MCF 10A (cell line): ENCODE results near the gene DEFB119. TPM values are rescaled to one million over a fixed set of nuclear protein-coding genes. Genes with fewer than 3 reads are reported as not detected.

Experiments
- BruUV-seq: library from RNA; stranded (reverse); fragments of 400-500 nt; replicated peaks from 2 replicates; lab custom pipeline; 2021; lab: Mats Ljungman, UMichigan
- CTCF ChIA-PET: fragments of 300-600 bp; sonication (Branson Sonifier 250); formaldehyde crosslinking; extraction: SDS; loops from one replicate; lab custom pipeline; 2021; ENCODE audit warnings: antibody characterized with exemption, inconsistent platforms; lab: Yijun Ruan, JAX
- POLR2A ChIA-PET: fragments of 300-600, 350-650 bp; sonication (Branson Sonifier 250); formaldehyde crosslinking; extraction: SDS; loops from one replicate; lab custom pipeline; 2020; ENCODE audit warnings: antibody characterized with exemption, inconsistent platforms; lab: Yijun Ruan, JAX
- DNase-seq: peaks from one replicate; pipeline ENCODE4 v3.0.0-alpha.2; 2018; ENCODE audit not compliant: unreplicated experiment
- H3K27ac Mint-ChIP-seq: one replicate; pipeline ENCODE4 v1.8.0; 2022; ENCODE audit warnings: mild to moderate bottlenecking, low read depth, mixed read lengths; ENCODE audit not compliant: unreplicated experiment
- H3K27me3 Mint-ChIP-seq: one replicate; pipeline ENCODE4 v1.8.0; 2022; ENCODE audit warnings: mixed read lengths; ENCODE audit not compliant: insufficient read depth, unreplicated experiment
- H3K36me3 Mint-ChIP-seq: one replicate; pipeline ENCODE4 v1.8.0; 2022; ENCODE audit warnings: mild to moderate bottlenecking, moderate library complexity, mixed read lengths; ENCODE audit not compliant: insufficient read depth, unreplicated experiment
- H3K4me1 Mint-ChIP-seq: one replicate; pipeline ENCODE4 v1.8.0; 2022; ENCODE audit warnings: mixed read lengths; ENCODE audit not compliant: insufficient read depth, unreplicated experiment
- H3K4me3 Mint-ChIP-seq: one replicate; pipeline ENCODE4 v1.8.0; 2022; ENCODE audit warnings: mild to moderate bottlenecking, moderate library complexity, mixed read lengths; ENCODE audit not compliant: unreplicated experiment
- H3K9me3 Mint-ChIP-seq: one replicate; pipeline ENCODE4 v1.8.0; 2022; ENCODE audit warnings: mixed read lengths; ENCODE audit not compliant: unreplicated experiment
- CTCF ChIP-seq: fragments of 200-600 bp; IDR thresholded peaks from one replicate; pipeline ENCODE4 v1.8.0; 2022; ENCODE audit warnings: antibody characterized with exemption, mild to moderate bottlenecking; ENCODE audit not compliant: unreplicated experiment
- intact Hi-C: fragments of 100-400 bp; cut with micrococcal nuclease; formaldehyde crosslinking; loops from 2 replicates; pipeline ENCODE4 v1.14.1; 2022
- total RNA-seq: library from RNA; stranded (reverse); gene quantifications from 2 replicates; pipeline ENCODE4 v1.2.3, GENCODE V29; 2022

The DEFB119 gene
- total RNA-seq, 1 experiment from 2014 or later: not detected

- intact Hi-C loops: no loop called here
- no peak overlapping the region for H3K27ac Mint-ChIP-seq
- no peaks in the 10 kb centered on the region for H3K36me3 Mint-ChIP-seq
- H3K9me3 Mint-ChIP-seq: no peaks in the 10 kb centered on the region
- no peak for TF ChIP-seq CTCF
- H3K4me1 Mint-ChIP-seq: no peaks in the 10 kb centered on the region
- no TSS peak for BruUV-seq
- ChIA-PET CTCF (interaction anchor here (0.8 to 1.1 kb wide), 2 partner anchors 10 to 24 kb away, joined by 3 read pairs; no protein-coding TSS in a partner anchor), POLR2A (no interaction called here)
- DNase-seq: no peak
- H3K27me3 Mint-ChIP-seq: peaks cover 50% of the 10 kb centered on the region
- H3K4me3 Mint-ChIP-seq: no peak overlapping the region
These were observed 27.9 kb upstream of the DEFB119 start for GRCh38 chr20:31418307-31418706.

- BruUV-seq: no TSS peak
- ChIA-PET CTCF (interaction anchor here (0.7 to 5.1 kb wide), 4 partner anchors 8 to 142 kb away, joined by 3 to 95 read pairs (median 18); no protein-coding TSS in a partner anchor), POLR2A (no interaction called here)
- no peak for DNase-seq
- Mint-ChIP-seq H3K27ac (no peak overlapping the region), H3K4me1 (no peaks in the 10 kb centered on the region), H3K9me3 (no peaks in the 10 kb centered on the region), H3K27me3 (peaks cover 51% of the 10 kb centered on the region), H3K36me3 (no peaks in the 10 kb centered on the region), H3K4me3 (no peak overlapping the region)
- intact Hi-C loops: no loop called here
- no peak for TF ChIP-seq CTCF
These were observed 25.3 kb upstream of the DEFB119 start for GRCh38 chr20:31415653-31416052.

DNA sequence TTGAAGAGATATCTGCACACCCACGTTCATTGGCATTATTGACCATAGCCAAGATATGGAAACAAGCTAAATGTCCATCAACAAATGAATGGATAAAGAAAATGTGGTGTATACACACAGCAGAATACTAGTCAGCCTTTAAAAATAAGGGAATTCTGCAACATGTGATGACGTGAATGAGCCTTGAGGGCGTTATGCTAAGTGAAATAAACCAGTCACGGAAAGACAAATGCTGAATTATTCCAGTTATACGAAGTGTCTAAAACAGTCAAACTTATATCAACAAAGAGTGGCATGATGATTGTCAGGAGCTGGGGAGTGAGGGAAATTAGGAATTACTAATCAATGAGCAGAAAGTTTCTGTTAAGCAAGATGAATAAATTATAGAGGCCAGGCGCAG lies 24.0 kb upstream of the DEFB119 start:
- intact Hi-C loops: no loop called here
- TF ChIP-seq CTCF: no peak
- peaks cover 40% of the 10 kb centered on the region for H3K27me3 Mint-ChIP-seq
- H3K36me3 Mint-ChIP-seq: no peaks in the 10 kb centered on the region
- no peaks in the 10 kb centered on the region for H3K4me1 Mint-ChIP-seq
- CTCF ChIA-PET: interaction anchor here (0.5 to 5.1 kb wide), 18 partner anchors 9 to 362 kb away, joined by 3 to 95 read pairs (median 6); partner anchors contain the start of genes DEFB119 and DEFB123
- H3K4me3 Mint-ChIP-seq: no peak overlapping the region
- H3K27ac Mint-ChIP-seq: no peak overlapping the region
- no peak for DNase-seq
- POLR2A ChIA-PET: interaction anchor here (1.2 kb wide), 1 partner anchor 10 kb away, joined by 3 read pairs; no protein-coding TSS in a partner anchor
- H3K9me3 Mint-ChIP-seq: no peaks in the 10 kb centered on the region
- no TSS peak for BruUV-seq

- Mint-ChIP-seq H3K4me3 (no peak overlapping the region), H3K9me3 (no peaks in the 10 kb centered on the region), H3K27me3 (peaks cover 44% of the 10 kb centered on the region), H3K4me1 (no peaks in the 10 kb centered on the region), H3K36me3 (no peaks in the 10 kb centered on the region), H3K27ac (no peak overlapping the region)
- no TSS peak for BruUV-seq
- CTCF ChIA-PET: interaction anchor here (1.0 kb wide), 1 partner anchor 93 kb away, joined by 4 read pairs; no protein-coding TSS in a partner anchor
- TF ChIP-seq CTCF: no peak
- POLR2A ChIA-PET: no interaction called here
- intact Hi-C loops: no loop called here
- DNase-seq: no peak
These were observed 19.6 kb upstream of the DEFB119 start for GRCh38 chr20:31410011-31410410.
